Pancreas (tissue), 10 donors: ENCODE results near the gene SLC37A2. TPM values are rescaled to one million over a fixed set of nuclear protein-coding genes. Genes with fewer than 3 reads are reported as not detected.

ENCODE experiments used
- ATAC-seq, 4 donors: fragments of 200-7000 bp; cut with Tn5 transposase; one replicate each; pipeline versions ENCODE4 v1.8.0 to v1.9.1; 2020; ENCODE audit warnings: mild to moderate bottlenecking in 4 of 4, moderate library complexity in 4 of 4
- DNase-seq, 6 donors: peaks; one replicate each; pipeline ENCODE4 v3.0.0-alpha.2; 2020
- FAIRE-seq: peaks from 2 replicates; lab custom pipeline; 2012; peaks lifted over from hg19 to GRCh38; lab: Jason Lieb, UNC
- H3K27ac ChIP-seq, 4 donors: fragments of 200-600 bp; sonication (generic); 1 replicate in 3 of 4; 2 replicates in 1 of 4; pipeline versions ENCODE4 v1.5.0 to v1.8.0; 2020
- H3K27me3 ChIP-seq, 4 donors: fragments of 200-600 bp; one replicate each; pipeline ENCODE4 v1.8.0; 2021
- H3K36me3 ChIP-seq, 3 donors: fragments of 200-600 bp; sonication (generic) in 1 of 3; one replicate each; pipeline versions ENCODE4 v1.5.0 to v1.8.0; 2020 to 2021
- H3K4me1 ChIP-seq, 3 donors: fragments of 200-600 bp; one replicate each; pipeline ENCODE4 v1.8.0; 2021
- H3K4me3 ChIP-seq, 4 donors: fragments of 200-600 bp; sonication (generic) in 2 of 4; one replicate each; pipeline versions ENCODE4 v1.5.0 to v1.8.0; 2020 to 2021
- H3K9me3 ChIP-seq, 4 donors: fragments of 200-600 bp; one replicate each; pipeline ENCODE4 v1.8.0; 2021
- CTCF ChIP-seq, 4 donors: fragments of 200-600 bp; sonication (generic) in 3 of 4; IDR thresholded peaks; one replicate each; pipeline versions ENCODE4 v1.5.0 to v1.8.0; 2021; ENCODE audit warnings: antibody characterized with exemption in 4 of 4
- WGBS, 2 donors: extraction: QIAGEN DNeasy Blood & Tissue Kit; methylation state at CpG; one replicate each; pipeline ENCODE4 v1.1.7; 2013; 5-methylcytosine and 5-hydroxymethylcytosine counted together
- intact Hi-C, 3 donors: fragments of 100-400 bp; cut with DNase I; formaldehyde crosslinking; loops; one replicate each; pipeline versions ENCODE4 v1.11.1 to v1.14.2; 2022
- polyA plus RNA-seq, 2 donors: library from polyadenylated mRNA; stranded (reverse); fragments of 200-250 nt; gene quantifications; one replicate each; pipeline ENCODE4 v1.2.3, GENCODE V29; 2013
- total RNA-seq, 6 donors: library from RNA; stranded (reverse); fragmentation: NEBNext Ultra II Directional in 4 of 6; extraction: Animal tissue kit (Norgen Biotek cat#: 25700) in 4 of 6; gene quantifications; one replicate each; pipeline versions ENCODE4 v1.2.1 to v1.2.4, GENCODE V29; 2021 to 2023
- donor health status: healthy with polysubstance abuse.
- donor health status: DM: no; HTN: no; CAD: no; lungs with moderate emphysema.
- donor health status: DM: no; HTN: no; CAD: no.
- donor health status: control.
- donor health status: control.
- donor health status: Bipolar disorder and iron deficiency.
- donor health status: DM: yes; HTN: yes; CAD: no.
- donor health status: DM: no; HTN: no; CAD: no.
- donor health status: DM: no; HTN: no; CAD: no.
- donor health status: DM: yes; HTN: yes; CAD: no.

Gene SLC37A2
- total and polyA plus RNA-seq, 8 donors, result 0.32 to 7.3 (median 0.67) TPM

GRCh38 chr11:125093502-125093901 is 30.4 kb downstream of the SLC37A2 start:
- Histone ChIP-seq H3K27ac (no peak overlapping the region), H3K4me3 (no peak overlapping the region), H3K27me3 (no peaks in the 10 kb centered on the region), H3K9me3 (no peaks in the 10 kb centered on the region), H3K36me3 (peaks cover 0 to 10% (median 0%) of the 10 kb centered on the region in 3 donors), H3K4me1 (no peaks in the 10 kb centered on the region)
- TF ChIP-seq CTCF (IDR thresholded peaks at IDR 0.05), result no peak
- WGBS, 2 donors, result 88 to 89% methylated on average over 4 of the region's 4 CpGs
- FAIRE-seq (no peak), ATAC-seq (no peak), DNase-seq (no peak)
- intact Hi-C loops, result no loop called here

- 86% methylated on average over 2 of the region's 2 CpGs for WGBS, 2 donors
- Histone ChIP-seq H3K4me3 (no peak overlapping the region), H3K27me3 (no peaks in the 10 kb centered on the region), H3K9me3 (no peaks in the 10 kb centered on the region), H3K27ac (no peak overlapping the region), H3K4me1 (no peaks in the 10 kb centered on the region), H3K36me3 (peaks cover 0 to 10% (median 0%) of the 10 kb centered on the region in 3 donors)
- no peak for FAIRE-seq
- no peak for DNase-seq
- ATAC-seq, result no peak
- no peak for TF ChIP-seq CTCF (IDR thresholded peaks at IDR 0.05)
- intact Hi-C loops, result no loop called here
These were observed 31.6 kb downstream of the SLC37A2 start for GRCh38 chr11:125094731-125095130.

- TF ChIP-seq CTCF (IDR thresholded peaks at IDR 0.05), result no peak
- Histone ChIP-seq H3K4me1 (no peaks in the 10 kb centered on the region), H3K27ac (no peak overlapping the region), H3K36me3 (peaks cover 0 to 14% (median 0%) of the 10 kb centered on the region in 3 donors), H3K4me3 (no peak overlapping the region), H3K27me3 (no peaks in the 10 kb centered on the region), H3K9me3 (no peaks in the 10 kb centered on the region)
- intact Hi-C loops, result no loop called here
- no peak for DNase-seq
- WGBS, 2 donors, result 81 to 84% methylated on average over 2 of the region's 2 CpGs
- no peak for FAIRE-seq
- ATAC-seq, result no peak
These were observed 37.0 kb downstream of the SLC37A2 start for GRCh38 chr11:125100136-125100535.

GRCh38 chr11:125101596-125101995 is 38.5 kb downstream of the SLC37A2 start:
- FAIRE-seq (no peak), DNase-seq (no peak), ATAC-seq (no peak)
- H3K36me3 ChIP-seq, result peaks cover 0 to 14% (median 0%) of the 10 kb centered on the region in 3 donors
- H3K4me1 ChIP-seq, result no peaks in the 10 kb centered on the region
- H3K27me3 ChIP-seq, result no peaks in the 10 kb centered on the region
- no peak overlapping the region for H3K4me3 ChIP-seq
- no peak overlapping the region for H3K27ac ChIP-seq
- TF ChIP-seq CTCF (IDR thresholded peaks at IDR 0.05), result no peak
- H3K9me3 ChIP-seq, result no peaks in the 10 kb centered on the region
- intact Hi-C loops, result no loop called here
- 75 to 86% methylated on average over 3 of the region's 3 CpGs for WGBS, 2 donors

GRCh38 chr11:125102025-125102424 is 38.9 kb downstream of the SLC37A2 start:
- Histone ChIP-seq H3K4me1 (no peaks in the 10 kb centered on the region), H3K27ac (no peak overlapping the region), H3K27me3 (no peaks in the 10 kb centered on the region), H3K9me3 (no peaks in the 10 kb centered on the region), H3K4me3 (no peak overlapping the region), H3K36me3 (peaks cover 0 to 11% (median 0%) of the 10 kb centered on the region in 3 donors)
- no peak for FAIRE-seq
- no peak for DNase-seq
- no peak for ATAC-seq
- intact Hi-C loops, result no loop called here
- no peak for TF ChIP-seq CTCF (IDR thresholded peaks at IDR 0.05)
- WGBS, 2 donors, result 93 to 95% methylated on average over 19 of the region's 19 CpGs
